Fibroblast of mammary gland (primary cell): ENCODE measurements around the gene TMF1.

Experiments
- DNase-seq: peaks from one replicate; pipeline ENCODE4 v3.0.0-alpha.2; 2010; ENCODE audit warnings: low read depth
- H3K4me3 ChIP-seq: 2 replicates; pipeline ENCODE4 v1.5.1; 2011; ENCODE audit warnings: low read depth, mild to moderate bottlenecking, low read length, moderate library complexity; ENCODE audit not compliant: control insufficient read depth
- CTCF ChIP-seq: conservative IDR thresholded peaks from 2 replicates; pipeline ENCODE4 v1.5.1; 2011; ENCODE audit warnings: low read depth, low read length, inconsistent platforms; ENCODE audit not compliant: control insufficient read depth, insufficient read depth

TMF1 gene

GRCh38 chr3:69032142-69032541, 20.0 kb downstream of the TMF1 start:
- no peak for TF ChIP-seq CTCF
- no peak overlapping the region for H3K4me3 ChIP-seq
- peak; percentile 39 for DNase-seq

- no peak for TF ChIP-seq CTCF
- no peak for DNase-seq
- H3K4me3 ChIP-seq, result no peak overlapping the region
Observed at GRCh38 chr3:69031635-69032034, 20.5 kb downstream of the TMF1 start.

- no peak overlapping the region for H3K4me3 ChIP-seq
- no peak for DNase-seq
- no peak for TF ChIP-seq CTCF
Observed at GRCh38 chr3:69020857-69021256, 31.3 kb downstream of the TMF1 start.

- no peak for DNase-seq
- peak; percentile 35 for TF ChIP-seq CTCF
- no peak overlapping the region for H3K4me3 ChIP-seq
Observed at GRCh38 chr3:69020424-69020823, 31.7 kb downstream of the TMF1 start.

GRCh38 chr3:69016901-69017300, 35.2 kb downstream of the TMF1 start:
- DNase-seq, result no peak
- no peak overlapping the region for H3K4me3 ChIP-seq
- TF ChIP-seq CTCF, result no peak

- TF ChIP-seq CTCF, result no peak
- H3K4me3 ChIP-seq, result no peak overlapping the region
- DNase-seq, result no peak
Observed at GRCh38 chr3:69016102-69016501, 36.0 kb downstream of the TMF1 start.

GRCh38 chr3:69014022-69014580, 38.0 kb downstream of the TMF1 start:
- TF ChIP-seq CTCF, result no peak
- peak overlapping the region; percentile 71 for H3K4me3 ChIP-seq
- no peak for DNase-seq
